ENCODE results near the gene SLC10A7.

SLC10A7 gene

DNA sequence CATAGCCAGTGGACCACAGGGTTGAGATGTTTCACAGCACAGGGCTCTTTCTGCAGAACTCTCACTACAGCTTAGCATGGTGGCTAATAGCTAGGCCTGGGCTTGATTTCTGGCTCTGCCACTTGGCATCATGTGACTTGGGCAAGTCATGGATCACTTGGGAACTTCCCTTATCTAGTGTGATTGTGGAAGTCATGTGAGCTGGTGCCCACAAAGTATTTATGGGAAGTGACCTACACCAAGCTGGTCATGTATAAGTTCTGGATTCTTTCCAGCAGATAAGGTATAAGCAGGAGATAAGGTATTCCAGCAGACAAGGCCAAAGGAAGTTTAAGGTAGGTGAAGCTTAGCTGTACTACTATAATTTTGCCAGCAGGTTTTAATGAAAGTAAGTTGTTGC is 246.4 kb downstream of the SLC10A7 start:
- Histone ChIP-seq H3K9ac (ENCODE audit: low read length) (no peak overlapping the region), H3K4me3 (ENCODE audit: low read length) (no peak overlapping the region)

DNA sequence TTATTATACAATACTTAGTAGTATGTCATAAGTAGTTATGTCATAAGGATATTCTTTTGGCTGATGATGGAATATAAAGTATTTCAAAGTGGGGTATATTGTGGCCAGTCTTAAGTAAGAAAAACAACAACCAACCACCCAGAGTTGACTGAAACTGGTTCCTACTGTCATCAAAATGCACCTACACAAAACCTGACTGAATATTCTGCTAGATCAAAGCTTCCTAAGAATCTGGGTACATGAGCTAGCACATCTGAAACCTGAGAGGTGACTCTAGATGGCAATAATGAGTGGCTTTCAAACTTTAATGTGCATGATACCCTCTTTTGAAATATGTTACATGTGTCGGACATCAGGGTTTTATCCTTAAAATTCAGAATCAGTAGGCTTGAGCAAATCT is 247.0 kb downstream of the SLC10A7 start:
- Histone ChIP-seq H3K79me2 (ENCODE audit: low read length) (no peaks in the 10 kb centered on the region), H3K9me3 (ENCODE audit: insufficient read depth, low read length) (no peaks in the 10 kb centered on the region), H3K27me3 (ENCODE audit: low read depth, low read length) (no peaks in the 10 kb centered on the region), H3K27ac (ENCODE audit: low read length) (no peak overlapping the region), H2AFZ (ENCODE audit: low read depth, low read length) (no peak overlapping the region), H4K20me1 (ENCODE audit: insufficient read depth, low read length) (no peaks in the 10 kb centered on the region), H3K36me3 (replicated peaks; ENCODE audit: low read depth, low read length) (peaks cover 8% of the 10 kb centered on the region), H3K4me2 (ENCODE audit: low read length) (no peak overlapping the region), H3K4me1 (ENCODE audit: low read length) (peaks cover 58% of the 10 kb centered on the region), H3K4me3 (ENCODE audit: low read length) (no peak overlapping the region), H3K9ac (ENCODE audit: low read length) (no peak overlapping the region)
- TF ChIP-seq CTCF (IDR thresholded peaks at IDR 0.05; ENCODE audit: low read depth, low read length) (no peak; the same call in 1 of the 2 replicates), EZH2phosphoT487 (IDR thresholded peaks at IDR 0.05; ENCODE audit: low read depth) (no peak)

More for the DNA sequence above, 246.4 kb downstream of the SLC10A7 start:
- Histone ChIP-seq H3K79me2 (ENCODE audit: low read length) (no peaks in the 10 kb centered on the region), H3K27ac (ENCODE audit: low read length) (no peak overlapping the region), H3K4me1 (ENCODE audit: low read length) (peaks cover 52% of the 10 kb centered on the region), H2AFZ (ENCODE audit: low read depth, low read length) (no peak overlapping the region), H3K36me3 (replicated peaks; ENCODE audit: low read depth, low read length) (peaks cover 8% of the 10 kb centered on the region), H3K4me2 (ENCODE audit: low read length) (no peak overlapping the region), H4K20me1 (ENCODE audit: insufficient read depth, low read length) (no peaks in the 10 kb centered on the region), H3K27me3 (ENCODE audit: low read depth, low read length) (no peaks in the 10 kb centered on the region), H3K9me3 (ENCODE audit: insufficient read depth, low read length) (no peaks in the 10 kb centered on the region)
- TF ChIP-seq EZH2phosphoT487 (IDR thresholded peaks at IDR 0.05; ENCODE audit: low read depth): no peak
- no peak for TF ChIP-seq CTCF (IDR thresholded peaks at IDR 0.05; ENCODE audit: low read depth, low read length)

DNA sequence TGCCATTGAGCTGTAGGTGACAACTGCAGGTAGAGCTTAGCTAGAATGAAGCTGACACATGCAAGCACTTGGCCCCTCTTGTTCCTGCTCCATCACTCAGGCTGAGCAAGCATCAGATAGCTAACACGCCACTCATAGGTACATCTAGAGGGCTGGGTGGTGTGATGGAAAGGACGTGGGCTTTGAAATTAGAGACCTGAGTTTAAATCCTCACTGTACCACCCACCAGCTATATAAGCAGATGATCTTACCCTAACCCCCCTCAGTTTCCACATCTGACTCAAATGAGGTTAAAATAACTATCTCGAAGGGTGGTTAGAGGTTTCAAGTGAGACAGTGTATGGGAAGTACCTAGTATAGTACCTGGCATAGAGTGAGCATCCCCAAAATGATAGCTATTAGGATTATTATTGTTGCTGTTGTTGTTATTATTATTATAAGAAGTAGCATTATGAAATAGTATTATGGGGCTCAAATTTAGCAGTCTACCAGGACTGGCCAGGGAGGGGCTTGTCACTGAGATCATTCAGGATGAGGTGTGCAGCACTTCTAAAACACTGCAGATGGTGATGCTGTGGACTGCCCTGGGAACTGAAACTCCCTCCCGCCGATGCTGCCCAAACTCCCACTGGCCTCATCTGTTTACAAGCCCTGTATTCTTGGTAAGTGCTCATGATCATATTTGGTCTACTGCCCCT is 248.4 kb downstream of the SLC10A7 start:
- no peak overlapping the region for H2AFZ ChIP-seq (ENCODE audit: low read depth, low read length)
- peaks cover 72% of the 10 kb centered on the region for H3K4me1 ChIP-seq (ENCODE audit: low read length)
- H4K20me1 ChIP-seq (ENCODE audit: insufficient read depth, low read length): no peaks in the 10 kb centered on the region
- TF ChIP-seq EZH2phosphoT487 (IDR thresholded peaks at IDR 0.05; ENCODE audit: low read depth): no peak
- no peak for TF ChIP-seq CTCF (IDR thresholded peaks at IDR 0.05; ENCODE audit: low read depth, low read length)
- H3K36me3 ChIP-seq (replicated peaks; ENCODE audit: low read depth, low read length): peaks cover 8% of the 10 kb centered on the region
- H3K4me3 ChIP-seq (ENCODE audit: low read length): peak overlapping the region; percentile 44
- H3K9me3 ChIP-seq (ENCODE audit: insufficient read depth, low read length): no peaks in the 10 kb centered on the region
- no peaks in the 10 kb centered on the region for H3K27me3 ChIP-seq (ENCODE audit: low read depth, low read length)
- no peaks in the 10 kb centered on the region for H3K79me2 ChIP-seq (ENCODE audit: low read length)
- H3K4me2 ChIP-seq (ENCODE audit: low read length): peak overlapping the region; percentile 69
- peak overlapping the region; percentile 2; the same call in 1 of the 2 replicates for H3K9ac ChIP-seq (ENCODE audit: low read length)
- peak overlapping the region; percentile 58 for H3K27ac ChIP-seq (ENCODE audit: low read length)

- peak overlapping the region; percentile 62 for H3K4me2 ChIP-seq (ENCODE audit: low read length)
Measured at GRCh38 chr4:146271466-146271865, 250.3 kb downstream of the SLC10A7 start.

More at GRCh38 chr4:146271466-146271865, 250.3 kb downstream of the SLC10A7 start:
- Histone ChIP-seq H3K4me1 (ENCODE audit: low read length) (peaks cover 72% of the 10 kb centered on the region), H3K4me3 (ENCODE audit: low read length) (peak overlapping the region; percentile 48), H3K36me3 (replicated peaks; ENCODE audit: low read depth, low read length) (peaks cover 8% of the 10 kb centered on the region), H3K27me3 (ENCODE audit: low read depth, low read length) (no peaks in the 10 kb centered on the region), H3K9ac (ENCODE audit: low read length) (peak overlapping the region; percentile 3; the same call in 1 of the 2 replicates), H3K27ac (ENCODE audit: low read length) (peak overlapping the region; percentile 31; the same call in 1 of the 2 replicates), H3K9me3 (ENCODE audit: insufficient read depth, low read length) (no peaks in the 10 kb centered on the region), H4K20me1 (ENCODE audit: insufficient read depth, low read length) (no peaks in the 10 kb centered on the region), H2AFZ (ENCODE audit: low read depth, low read length) (no peak overlapping the region), H3K79me2 (ENCODE audit: low read length) (no peaks in the 10 kb centered on the region)
- no peak for TF ChIP-seq EZH2phosphoT487 (IDR thresholded peaks at IDR 0.05; ENCODE audit: low read depth)
- no peak for TF ChIP-seq CTCF (IDR thresholded peaks at IDR 0.05; ENCODE audit: low read depth, low read length)
